ENCODE data around the gene GNG14. TPM values are rescaled to one million over a fixed set of nuclear protein-coding genes. Genes with fewer than 3 reads are reported as not detected.
A peak's percentile ranks its signal among the peaks of the same experiment; 100 is the strongest.

The GNG14 gene
- total RNA-seq, 4 donors from 2014 or later, result not detected

GRCh38 chr19:12681074-12681987 is 6.5 kb upstream of the GNG14 start, which contains the start of gene DHPS:
TSS of gene DHPS (minus strand) at chr19:12681880. CDS start at chr19:12681766, 114 bp downstream.
- Histone ChIP-seq H3K4me3 (peak within 1 kb of the TSS; percentile 67 to 100 (median 96)), H3K36me3 (peaks cover 0 to 37% (median 2%) of the 10 kb centered on the region in 3 donors), H3K9me3 (no peaks in the 10 kb centered on the region), H3K27me3 (no peaks in the 10 kb centered on the region), H3K4me1 (peaks cover 0 to 13% (median 0%) of the 10 kb centered on the region in 4 donors), H3K27ac (peak within 1 kb of the TSS; percentile 86 to 99 (median 99))
- DNase-seq, result peak; percentile 88 to 98 (median 96)
- TF ChIP-seq CTCF (IDR thresholded peaks at IDR 0.05) (peak in 1 of 6 experiments; percentile 2), POLR2A (IDR thresholded peaks at IDR 0.05) (peak; percentile 31 to 42)

- no peak for DNase-seq
- Histone ChIP-seq H3K27me3 (no peaks in the 10 kb centered on the region), H3K27ac (no peak overlapping the region), H3K9me3 (no peaks in the 10 kb centered on the region), H3K4me1 (peaks cover 0 to 3% (median 0%) of the 10 kb centered on the region in 4 donors), H3K36me3 (no peaks in the 10 kb centered on the region), H3K4me3 (no peak overlapping the region)
- TF ChIP-seq CTCF (IDR thresholded peaks at IDR 0.05) (no peak), POLR2A (IDR thresholded peaks at IDR 0.05) (no peak)
These were observed 2.0 kb upstream of the GNG14 start for GRCh38 chr19:12685831-12686230.

- no peak for TF ChIP-seq CTCF (IDR thresholded peaks at IDR 0.05)
- no peak for TF ChIP-seq POLR2A (IDR thresholded peaks at IDR 0.05)
- DNase-seq, result no peak
- Histone ChIP-seq H3K27me3 (no peaks in the 10 kb centered on the region), H3K9me3 (no peaks in the 10 kb centered on the region), H3K4me1 (no peaks in the 10 kb centered on the region), H3K36me3 (no peaks in the 10 kb centered on the region), H3K27ac (no peak overlapping the region), H3K4me3 (no peak overlapping the region)
These were observed 1.2 kb downstream of the GNG14 start for GRCh38 chr19:12689012-12689411.

GRCh38 chr19:12689581-12690216 is 1.9 kb downstream of the GNG14 start:
- no peak for DNase-seq
- no peaks in the 10 kb centered on the region for H3K9me3 ChIP-seq
- no peaks in the 10 kb centered on the region for H3K27me3 ChIP-seq
- H3K27ac ChIP-seq, result no peak overlapping the region
- no peak overlapping the region for H3K4me3 ChIP-seq
- peaks cover 0 to under 1% (median 0%) of the 10 kb centered on the region in 4 donors for H3K4me1 ChIP-seq
- TF ChIP-seq CTCF (IDR thresholded peaks at IDR 0.05), result no peak
- TF ChIP-seq POLR2A (IDR thresholded peaks at IDR 0.05), result no peak
- H3K36me3 ChIP-seq, result no peaks in the 10 kb centered on the region

GRCh38 chr19:12692960-12693359 is 5.2 kb downstream of the GNG14 start:
- Histone ChIP-seq H3K27ac (no peak overlapping the region), H3K36me3 (no peaks in the 10 kb centered on the region), H3K27me3 (no peaks in the 10 kb centered on the region), H3K4me1 (peaks cover 0 to 15% (median 10%) of the 10 kb centered on the region in 4 donors), H3K4me3 (no peak overlapping the region), H3K9me3 (no peaks in the 10 kb centered on the region)
- no peak for DNase-seq
- TF ChIP-seq POLR2A (IDR thresholded peaks at IDR 0.05) (no peak), CTCF (IDR thresholded peaks at IDR 0.05) (no peak)
